Gastroesophageal sphincter (tissue), 3 donors: Measurements from ENCODE around the gene NUP188.

Experiments
- POLR2A ChIP-seq, 2 donors: fragments of 450-650 bp; IDR thresholded peaks; one replicate each; pipeline ENCODE4 v1.6.1; 2017; ENCODE audit warnings: antibody characterized with exemption in 2 of 2, mild to moderate bottlenecking in 2 of 2, moderate library complexity in 1 of 2
- TF ChIP-seq, protein P1 (sequence below), 4 experiments: fragments of 200-600 bp in 2 of 4; fragments of 450-650 bp in 2 of 4; sonication (generic) in 1 of 4; IDR thresholded peaks; one replicate each; pipeline ENCODE4 v1.5.1; 2017 to 2019; ENCODE audit warnings: antibody characterized with exemption in 4 of 4, mild to moderate bottlenecking in 2 of 4, moderate library complexity in 2 of 4

DNA sequence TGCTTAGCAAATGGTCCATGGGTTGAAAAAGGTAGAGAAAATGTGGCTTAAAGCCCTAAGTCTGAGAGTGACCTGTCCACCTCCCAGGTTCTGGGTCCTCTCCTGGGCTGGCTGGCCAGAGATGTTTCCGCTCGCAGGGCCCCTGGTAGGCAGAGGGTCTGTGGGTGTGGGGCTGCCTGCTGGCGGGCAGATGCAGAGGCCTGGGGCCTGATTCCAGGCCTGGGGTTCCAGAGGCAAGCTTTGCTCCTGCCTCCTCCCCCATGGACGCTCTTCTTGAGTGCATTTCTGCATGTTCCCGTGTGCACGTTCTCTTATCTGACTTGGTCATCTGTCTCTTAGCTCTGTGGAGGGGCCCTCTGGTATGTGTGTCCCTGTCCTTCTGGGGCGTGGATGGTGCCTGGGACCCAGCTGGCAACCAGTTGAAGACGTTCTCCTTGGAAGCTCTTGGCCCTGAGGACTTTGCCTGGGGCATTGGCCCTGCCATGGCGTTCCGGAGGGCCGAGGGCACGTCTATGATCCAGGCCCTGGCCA lies 92.7 kb downstream of the NUP188 start:
- TF ChIP-seq, protein P1, sequence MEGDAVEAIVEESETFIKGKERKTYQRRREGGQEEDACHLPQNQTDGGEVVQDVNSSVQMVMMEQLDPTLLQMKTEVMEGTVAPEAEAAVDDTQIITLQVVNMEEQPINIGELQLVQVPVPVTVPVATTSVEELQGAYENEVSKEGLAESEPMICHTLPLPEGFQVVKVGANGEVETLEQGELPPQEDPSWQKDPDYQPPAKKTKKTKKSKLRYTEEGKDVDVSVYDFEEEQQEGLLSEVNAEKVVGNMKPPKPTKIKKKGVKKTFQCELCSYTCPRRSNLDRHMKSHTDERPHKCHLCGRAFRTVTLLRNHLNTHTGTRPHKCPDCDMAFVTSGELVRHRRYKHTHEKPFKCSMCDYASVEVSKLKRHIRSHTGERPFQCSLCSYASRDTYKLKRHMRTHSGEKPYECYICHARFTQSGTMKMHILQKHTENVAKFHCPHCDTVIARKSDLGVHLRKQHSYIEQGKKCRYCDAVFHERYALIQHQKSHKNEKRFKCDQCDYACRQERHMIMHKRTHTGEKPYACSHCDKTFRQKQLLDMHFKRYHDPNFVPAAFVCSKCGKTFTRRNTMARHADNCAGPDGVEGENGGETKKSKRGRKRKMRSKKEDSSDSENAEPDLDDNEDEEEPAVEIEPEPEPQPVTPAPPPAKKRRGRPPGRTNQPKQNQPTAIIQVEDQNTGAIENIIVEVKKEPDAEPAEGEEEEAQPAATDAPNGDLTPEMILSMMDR (IDR thresholded peaks at IDR 0.05) = no peak
- no peak for TF ChIP-seq POLR2A (IDR thresholded peaks at IDR 0.05)
